Erythroblast (primary cell): Measurements from ENCODE around the gene NUP50.

Source experiments
- GATA1 ChIP-seq: IDR thresholded peaks from 2 replicates; pipeline ENCODE4 v1.6.1; 2011; ENCODE audit warnings: low read depth, mild to moderate bottlenecking, control low read depth, low read length, moderate library complexity
- POLR2A ChIP-seq: IDR thresholded peaks from 2 replicates; pipeline ENCODE4 v1.6.1; 2011; ENCODE audit warnings: mild to moderate bottlenecking, low read length

GRCh38 chr22:45206233-45206632 is 42.5 kb downstream of the NUP50 start:
- TF ChIP-seq POLR2A (no peak), GATA1 (no peak)
